HEK293 (cell line): ENCODE measurements around the gene PCDHB10.
"Not testable (repeated sequence)": the region's sequence is repeated elsewhere in the genome, so short reads cannot be mapped to it uniquely, and the experiment has no call there.

Experiments
- CTCF ChIA-PET: fragments of 350-600 bp; formaldehyde crosslinking; extraction: SDS; loops from one replicate; lab custom pipeline; 2021; ENCODE audit warnings: antibody characterized with exemption; lab: Yijun Ruan, JAX
- POLR2A ChIA-PET: fragments of 300-600 bp; formaldehyde crosslinking; extraction: SDS; loops from one replicate; lab custom pipeline; 2020; ENCODE audit warnings: antibody characterized with exemption, inconsistent platforms; lab: Yijun Ruan, JAX
- H3K27ac ChIP-seq: fragments of 200-500 bp; sonication (Bioruptor generic); 2 replicates; pipeline ENCODE4 v1.5.1; 2014; ENCODE audit warnings: low read depth, low read length, control low read depth, inconsistent platforms; ENCODE audit errors: extremely low read depth
- H3K36me3 ChIP-seq, 2 experiments: fragments of 200-500 bp in 1 of 2; sonication (Bioruptor generic) in 1 of 2; 1 replicate in 1 of 2; 2 replicates in 1 of 2; pipeline ENCODE4 v1.5.1; 2014 to 2017; ENCODE audit warnings: inconsistent platforms in 2 of 2, low read length in 2 of 2; ENCODE audit not compliant: control insufficient read depth in 2 of 2, insufficient read depth in 1 of 2
- H3K4me1 ChIP-seq: fragments of 200-500 bp; sonication (Bioruptor generic); 2 replicates; pipeline ENCODE4 v1.5.1; 2014; ENCODE audit warnings: mild to moderate bottlenecking, low read length, inconsistent platforms; ENCODE audit not compliant: control insufficient read depth, insufficient read depth
- H3K4me3 ChIP-seq: 2 replicates; pipeline ENCODE4 v1.5.1; 2011; ENCODE audit warnings: low read depth, mild to moderate bottlenecking, control low read depth, low read length, moderate library complexity
- H3K9me3 ChIP-seq: fragments of 200-500 bp; sonication (Bioruptor generic); 2 replicates; pipeline ENCODE4 v1.5.1; 2014; ENCODE audit warnings: low read depth, low read length, inconsistent platforms; ENCODE audit not compliant: control insufficient read depth, insufficient read depth
- PRDM10 ChIP-seq: fragments of 450-650 bp; formaldehyde crosslinking; IDR thresholded peaks from 2 replicates; pipeline ENCODE4 v1.5.1; 2016; ENCODE audit warnings: missing biosample characterization, missing genetic modification characterization
- ZIC2 ChIP-seq: fragments of 450-650 bp; formaldehyde crosslinking; IDR thresholded peaks from 2 replicates; pipeline ENCODE4 v1.5.1; 2016; ENCODE audit warnings: missing biosample characterization, missing genetic modification characterization
- ZNF266 ChIP-seq: fragments of 450-650 bp; formaldehyde crosslinking; IDR thresholded peaks from 2 replicates; pipeline ENCODE4 v1.5.1; 2016; ENCODE audit warnings: missing biosample characterization, missing genetic modification characterization, low read depth
- ZNF335 ChIP-seq: fragments of 450-650 bp; formaldehyde crosslinking; conservative IDR thresholded peaks from 2 replicates; pipeline ENCODE4 v1.5.1; 2016; ENCODE audit warnings: missing biosample characterization, missing genetic modification characterization
- ZNF530 ChIP-seq: fragments of 450-650 bp; formaldehyde crosslinking; IDR thresholded peaks from 2 replicates; pipeline ENCODE4 v1.5.1; 2016; ENCODE audit warnings: low read depth, missing biosample characterization, missing genetic modification characterization
- ZNF548 ChIP-seq: fragments of 450-650 bp; formaldehyde crosslinking; IDR thresholded peaks from 2 replicates; pipeline ENCODE4 v1.5.1; 2016; ENCODE audit warnings: missing biosample characterization, missing genetic modification characterization
- ZNF596 ChIP-seq: fragments of 450-650 bp; IDR thresholded peaks from 2 replicates; pipeline ENCODE4 v1.5.0; 2018; ENCODE audit warnings: missing biosample characterization, mild to moderate bottlenecking, missing genetic modification characterization, moderate library complexity
- ZNF621 ChIP-seq: fragments of 450-650 bp; formaldehyde crosslinking; IDR thresholded peaks from 2 replicates; pipeline ENCODE4 v1.5.1; 2017; ENCODE audit warnings: missing biosample characterization, missing genetic modification characterization
- ZNF654 ChIP-seq: fragments of 450-650 bp; formaldehyde crosslinking; IDR thresholded peaks from 2 replicates; pipeline ENCODE4 v1.5.1; 2016; ENCODE audit warnings: low read depth, missing biosample characterization, missing genetic modification characterization
- ZSCAN23 ChIP-seq: fragments of 450-650 bp; formaldehyde crosslinking; IDR thresholded peaks from 2 replicates; pipeline ENCODE4 v1.5.1; 2016; ENCODE audit warnings: missing biosample characterization, missing genetic modification characterization
- TF ChIP-seq, protein P1 (sequence below): fragments of 450-650 bp; formaldehyde crosslinking; IDR thresholded peaks from 2 replicates; pipeline ENCODE4 v1.5.1; 2017; ENCODE audit warnings: missing biosample characterization, missing genetic modification characterization
- TF ChIP-seq, protein P2 (sequence below): fragments of 450-650 bp; formaldehyde crosslinking; conservative IDR thresholded peaks from 2 replicates; pipeline ENCODE4 v1.5.1; 2016; ENCODE audit warnings: low read depth, missing biosample characterization, missing genetic modification characterization
- TF ChIP-seq, protein P3 (sequence below): fragments of 450-650 bp; formaldehyde crosslinking; IDR thresholded peaks from 2 replicates; pipeline ENCODE4 v1.5.1; 2016; ENCODE audit warnings: missing biosample characterization, missing genetic modification characterization

PCDHB10 gene

DNA sequence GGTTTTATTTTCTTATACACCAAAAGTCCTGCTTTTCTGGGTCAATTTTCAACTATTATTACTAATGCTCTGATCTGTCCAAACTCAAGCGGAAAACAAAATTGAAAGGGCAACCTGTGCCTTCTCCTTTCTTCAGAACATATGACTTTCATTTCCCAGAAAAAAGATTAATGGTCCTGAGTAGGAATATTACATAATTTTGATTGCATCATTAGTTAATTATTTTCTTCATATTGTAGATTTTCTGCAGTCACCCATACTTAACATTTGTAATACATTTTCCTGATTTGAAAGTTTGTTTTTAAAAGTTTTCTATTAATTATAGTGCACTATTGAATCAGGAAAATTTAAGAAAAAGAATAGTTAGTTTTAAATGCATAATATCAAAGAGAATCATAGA is 16.2 kb upstream of the PCDHB10 start:
- Histone ChIP-seq H3K4me1 (no peaks in the 10 kb centered on the region), H3K36me3 (no peaks in the 10 kb centered on the region), H3K9me3 (no peaks in the 10 kb centered on the region), H3K27ac (no peak overlapping the region), H3K4me3 (no peak overlapping the region)
- ChIA-PET POLR2A (no interaction called here), CTCF (no interaction called here)
- TF ChIP-seq ZNF596 (no peak), ZIC2 (tag by site-specific recombination) (no peak), ZNF621 (tag by site-specific recombination) (no peak), ZNF266 (tag by site-specific recombination) (no peak), ZNF530 (tag by site-specific recombination) (no peak), ZSCAN23 (tag by site-specific recombination) (no peak), PRDM10 (no peak), ZNF548 (no peak), ZNF335 (tag by site-specific recombination) (no peak)
- TF ChIP-seq, protein P1, sequence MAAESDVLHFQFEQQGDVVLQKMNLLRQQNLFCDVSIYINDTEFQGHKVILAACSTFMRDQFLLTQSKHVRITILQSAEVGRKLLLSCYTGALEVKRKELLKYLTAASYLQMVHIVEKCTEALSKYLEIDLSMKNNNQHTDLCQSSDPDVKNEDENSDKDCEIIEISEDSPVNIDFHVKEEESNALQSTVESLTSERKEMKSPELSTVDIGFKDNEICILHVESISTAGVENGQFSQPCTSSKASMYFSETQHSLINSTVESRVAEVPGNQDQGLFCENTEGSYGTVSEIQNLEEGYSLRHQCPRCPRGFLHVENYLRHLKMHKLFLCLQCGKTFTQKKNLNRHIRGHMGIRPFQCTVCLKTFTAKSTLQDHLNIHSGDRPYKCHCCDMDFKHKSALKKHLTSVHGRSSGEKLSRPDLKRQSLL (tag by site-specific recombination): no peak
- TF ChIP-seq, protein P2, sequence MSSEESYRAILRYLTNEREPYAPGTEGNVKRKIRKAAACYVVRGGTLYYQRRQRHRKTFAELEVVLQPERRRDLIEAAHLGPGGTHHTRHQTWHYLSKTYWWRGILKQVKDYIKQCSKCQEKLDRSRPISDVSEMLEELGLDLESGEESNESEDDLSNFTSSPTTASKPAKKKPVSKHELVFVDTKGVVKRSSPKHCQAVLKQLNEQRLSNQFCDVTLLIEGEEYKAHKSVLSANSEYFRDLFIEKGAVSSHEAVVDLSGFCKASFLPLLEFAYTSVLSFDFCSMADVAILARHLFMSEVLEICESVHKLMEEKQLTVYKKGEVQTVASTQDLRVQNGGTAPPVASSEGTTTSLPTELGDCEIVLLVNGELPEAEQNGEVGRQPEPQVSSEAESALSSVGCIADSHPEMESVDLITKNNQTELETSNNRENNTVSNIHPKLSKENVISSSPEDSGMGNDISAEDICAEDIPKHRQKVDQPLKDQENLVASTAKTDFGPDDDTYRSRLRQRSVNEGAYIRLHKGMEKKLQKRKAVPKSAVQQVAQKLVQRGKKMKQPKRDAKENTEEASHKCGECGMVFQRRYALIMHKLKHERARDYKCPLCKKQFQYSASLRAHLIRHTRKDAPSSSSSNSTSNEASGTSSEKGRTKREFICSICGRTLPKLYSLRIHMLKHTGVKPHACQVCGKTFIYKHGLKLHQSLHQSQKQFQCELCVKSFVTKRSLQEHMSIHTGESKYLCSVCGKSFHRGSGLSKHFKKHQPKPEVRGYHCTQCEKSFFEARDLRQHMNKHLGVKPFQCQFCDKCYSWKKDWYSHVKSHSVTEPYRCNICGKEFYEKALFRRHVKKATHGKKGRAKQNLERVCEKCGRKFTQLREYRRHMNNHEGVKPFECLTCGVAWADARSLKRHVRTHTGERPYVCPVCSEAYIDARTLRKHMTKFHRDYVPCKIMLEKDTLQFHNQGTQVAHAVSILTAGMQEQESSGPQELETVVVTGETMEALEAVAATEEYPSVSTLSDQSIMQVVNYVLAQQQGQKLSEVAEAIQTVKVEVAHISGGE: no peak
- TF ChIP-seq, protein P3, sequence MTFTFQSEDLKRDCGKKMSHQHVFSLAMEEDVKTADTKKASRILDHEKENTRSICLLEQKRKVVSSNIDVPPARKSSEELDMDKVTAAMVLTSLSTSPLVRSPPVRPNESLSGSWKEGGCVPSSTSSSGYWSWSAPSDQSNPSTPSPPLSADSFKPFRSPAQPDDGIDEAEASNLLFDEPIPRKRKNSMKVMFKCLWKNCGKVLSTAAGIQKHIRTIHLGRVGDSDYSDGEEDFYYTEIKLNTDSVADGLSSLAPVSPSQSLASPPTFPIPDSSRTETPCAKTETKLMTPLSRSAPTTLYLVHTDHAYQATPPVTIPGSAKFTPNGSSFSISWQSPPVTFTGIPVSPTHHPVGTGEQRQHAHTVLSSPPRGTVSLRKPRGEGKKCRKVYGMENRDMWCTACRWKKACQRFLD (tag by site-specific recombination): no peak

DNA sequence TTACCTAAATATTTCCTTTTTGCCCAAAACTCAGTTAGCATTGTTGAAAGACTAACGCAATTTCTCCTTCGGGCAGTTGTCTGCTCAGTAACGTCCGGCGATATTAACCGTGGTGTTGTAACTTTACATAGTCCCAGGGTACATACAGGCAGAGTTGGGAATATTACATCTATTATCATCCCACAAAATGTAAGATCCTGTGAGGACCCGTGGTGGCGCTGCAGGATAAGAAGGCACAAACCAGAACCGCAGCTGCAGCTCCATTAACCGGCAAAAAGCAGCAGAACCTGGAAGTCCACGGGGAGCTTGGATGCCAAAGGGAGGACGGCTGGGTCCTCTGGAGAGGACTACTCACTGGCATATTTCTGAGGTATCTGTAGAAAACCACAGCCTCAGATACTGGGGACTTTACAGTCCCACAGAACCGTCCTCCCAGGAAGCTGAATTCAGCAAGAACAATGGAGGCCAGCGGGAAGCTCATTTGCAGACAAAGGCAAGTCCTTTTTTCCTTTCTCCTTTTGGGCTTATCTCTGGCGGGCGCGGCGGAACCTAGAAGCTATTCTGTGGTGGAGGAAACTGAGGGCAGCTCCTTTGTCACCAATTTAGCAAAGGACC is 14.5 kb upstream of the PCDHB10 start, which contains the start of gene PCDHB8:
PCDHB8 (plus strand) TSS at position 214 of the 615 bp plus-strand sequence; CDS start at position 459, 245 bp downstream.
- H3K4me1 ChIP-seq, H3K27ac ChIP-seq, POLR2A ChIA-PET, H3K9me3 ChIP-seq, H3K36me3 ChIP-seq, H3K4me3 ChIP-seq: not testable (repeated sequence)
- TF ChIP-seq ZNF654: peak; percentile 6; the same call in 1 of the 2 replicates
- CTCF ChIA-PET: interaction anchor here (0.9 to 1.8 kb wide), 4 partner anchors 9 to 386 kb away, joined by 3 to 11 read pairs (median 4); partner anchors contain the start of gene PCDHB9

DNA sequence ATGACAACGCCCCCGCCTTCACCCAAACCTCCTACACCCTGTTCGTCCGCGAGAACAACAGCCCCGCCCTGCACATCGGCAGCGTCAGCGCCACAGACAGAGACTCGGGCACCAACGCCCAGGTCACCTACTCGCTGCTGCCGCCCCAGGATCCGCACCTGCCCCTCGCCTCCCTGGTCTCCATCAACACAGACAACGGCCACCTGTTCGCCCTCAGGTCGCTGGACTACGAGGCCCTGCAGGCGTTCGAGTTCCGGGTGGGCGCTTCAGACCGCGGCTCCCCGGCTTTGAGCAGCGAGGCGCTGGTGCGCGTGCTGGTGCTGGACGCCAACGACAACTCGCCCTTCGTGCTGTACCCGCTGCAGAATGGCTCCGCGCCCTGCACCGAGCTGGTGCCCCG is 12.8 kb upstream of the PCDHB10 start:
- H3K27ac ChIP-seq, POLR2A ChIA-PET, H3K36me3 ChIP-seq, H3K4me3 ChIP-seq, H3K4me1 ChIP-seq, H3K9me3 ChIP-seq, CTCF ChIA-PET: not testable (repeated sequence)

GRCh38 chr5:141179876-141180275 is 12.3 kb upstream of the PCDHB10 start:
- POLR2A ChIA-PET: not testable (repeated sequence)

More at GRCh38 chr5:141179876-141180275, 12.3 kb upstream of the PCDHB10 start:
- H3K4me1 ChIP-seq, H3K36me3 ChIP-seq, H3K9me3 ChIP-seq, CTCF ChIA-PET, H3K4me3 ChIP-seq, H3K27ac ChIP-seq: not testable (repeated sequence)
